ENCODE results near the gene EPHB6.

EPHB6 gene

DNA sequence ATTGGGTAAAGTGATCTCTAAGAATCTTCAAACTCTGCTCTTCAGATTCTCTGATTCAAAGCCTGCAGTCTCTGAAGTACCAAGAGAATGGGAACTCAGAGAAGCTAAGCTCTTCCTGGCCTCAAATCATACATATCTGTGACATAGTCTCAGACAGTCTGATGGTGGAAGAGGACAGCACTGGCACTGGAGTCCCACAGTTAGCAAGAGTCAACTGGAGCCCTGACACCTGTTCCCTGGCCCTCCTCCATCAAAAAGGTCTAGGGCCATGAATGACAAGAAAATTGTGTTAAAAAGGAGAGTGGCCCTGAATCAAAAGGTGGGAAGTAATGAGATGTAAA is 46.4 kb upstream of the EPHB6 start (continued):
- TF ChIP-seq ZFP41 (tag by site-specific recombination; IDR thresholded peaks at IDR 0.05; ENCODE audit: borderline replicate concordance) (no peak), ZNF701 (tag by site-specific recombination; IDR thresholded peaks at IDR 0.05) (no peak), ZNF221 (tag by site-specific recombination; IDR thresholded peaks at IDR 0.05; ENCODE audit: borderline replicate concordance) (no peak), KLF9 (tag by site-specific recombination; IDR thresholded peaks at IDR 0.05; ENCODE audit: low read depth) (no peak), ZBTB8A (tag by site-specific recombination; IDR thresholded peaks at IDR 0.05) (no peak)

DNA sequence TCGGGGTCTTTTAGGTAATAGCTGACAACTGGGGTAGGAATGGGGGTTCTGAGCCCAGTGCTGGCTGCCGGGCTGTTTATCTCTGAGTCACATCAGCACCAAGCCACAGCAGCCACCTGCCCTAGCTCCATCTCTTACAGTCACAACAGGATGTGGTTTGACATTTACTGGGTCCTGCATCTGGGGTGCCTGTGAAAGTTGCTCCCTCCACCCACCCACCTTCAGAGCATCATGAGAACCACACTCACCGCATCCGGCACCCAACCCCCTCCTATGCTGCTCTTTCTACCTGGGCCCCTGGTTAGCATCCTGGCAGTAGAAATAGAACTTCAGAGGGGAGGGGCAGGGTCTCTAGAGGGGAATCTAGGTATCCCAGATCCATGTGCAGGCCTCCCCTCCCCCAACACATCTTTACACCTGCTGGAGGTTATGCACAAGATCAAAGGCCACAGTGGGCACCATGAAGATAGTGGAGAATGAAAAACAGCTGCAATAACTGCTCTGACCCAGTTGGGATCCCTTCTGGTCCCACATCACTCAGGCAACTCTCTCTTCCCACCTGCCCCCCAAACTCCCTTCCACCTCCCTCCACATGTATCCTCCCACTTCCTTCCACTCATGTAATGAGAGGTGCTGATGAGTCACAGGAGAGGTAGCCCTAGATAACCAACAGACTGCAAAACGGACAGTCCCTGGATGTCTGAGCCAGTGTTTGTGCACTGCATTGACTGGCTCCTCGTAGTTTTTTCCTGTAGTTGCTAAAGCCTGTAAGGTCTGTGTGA is 45.9 kb upstream of the EPHB6 start:
- no peak overlapping the region for H3K27ac ChIP-seq (ENCODE audit: extremely low read depth, low read depth, low read length)
- CTCF ChIA-PET: interaction anchor here (0.6 to 4.9 kb wide), 7 partner anchors 18 to 278 kb away, joined by 3 to 41 read pairs (median 7); no protein-coding TSS in a partner anchor
- TF ChIP-seq, protein P1, sequence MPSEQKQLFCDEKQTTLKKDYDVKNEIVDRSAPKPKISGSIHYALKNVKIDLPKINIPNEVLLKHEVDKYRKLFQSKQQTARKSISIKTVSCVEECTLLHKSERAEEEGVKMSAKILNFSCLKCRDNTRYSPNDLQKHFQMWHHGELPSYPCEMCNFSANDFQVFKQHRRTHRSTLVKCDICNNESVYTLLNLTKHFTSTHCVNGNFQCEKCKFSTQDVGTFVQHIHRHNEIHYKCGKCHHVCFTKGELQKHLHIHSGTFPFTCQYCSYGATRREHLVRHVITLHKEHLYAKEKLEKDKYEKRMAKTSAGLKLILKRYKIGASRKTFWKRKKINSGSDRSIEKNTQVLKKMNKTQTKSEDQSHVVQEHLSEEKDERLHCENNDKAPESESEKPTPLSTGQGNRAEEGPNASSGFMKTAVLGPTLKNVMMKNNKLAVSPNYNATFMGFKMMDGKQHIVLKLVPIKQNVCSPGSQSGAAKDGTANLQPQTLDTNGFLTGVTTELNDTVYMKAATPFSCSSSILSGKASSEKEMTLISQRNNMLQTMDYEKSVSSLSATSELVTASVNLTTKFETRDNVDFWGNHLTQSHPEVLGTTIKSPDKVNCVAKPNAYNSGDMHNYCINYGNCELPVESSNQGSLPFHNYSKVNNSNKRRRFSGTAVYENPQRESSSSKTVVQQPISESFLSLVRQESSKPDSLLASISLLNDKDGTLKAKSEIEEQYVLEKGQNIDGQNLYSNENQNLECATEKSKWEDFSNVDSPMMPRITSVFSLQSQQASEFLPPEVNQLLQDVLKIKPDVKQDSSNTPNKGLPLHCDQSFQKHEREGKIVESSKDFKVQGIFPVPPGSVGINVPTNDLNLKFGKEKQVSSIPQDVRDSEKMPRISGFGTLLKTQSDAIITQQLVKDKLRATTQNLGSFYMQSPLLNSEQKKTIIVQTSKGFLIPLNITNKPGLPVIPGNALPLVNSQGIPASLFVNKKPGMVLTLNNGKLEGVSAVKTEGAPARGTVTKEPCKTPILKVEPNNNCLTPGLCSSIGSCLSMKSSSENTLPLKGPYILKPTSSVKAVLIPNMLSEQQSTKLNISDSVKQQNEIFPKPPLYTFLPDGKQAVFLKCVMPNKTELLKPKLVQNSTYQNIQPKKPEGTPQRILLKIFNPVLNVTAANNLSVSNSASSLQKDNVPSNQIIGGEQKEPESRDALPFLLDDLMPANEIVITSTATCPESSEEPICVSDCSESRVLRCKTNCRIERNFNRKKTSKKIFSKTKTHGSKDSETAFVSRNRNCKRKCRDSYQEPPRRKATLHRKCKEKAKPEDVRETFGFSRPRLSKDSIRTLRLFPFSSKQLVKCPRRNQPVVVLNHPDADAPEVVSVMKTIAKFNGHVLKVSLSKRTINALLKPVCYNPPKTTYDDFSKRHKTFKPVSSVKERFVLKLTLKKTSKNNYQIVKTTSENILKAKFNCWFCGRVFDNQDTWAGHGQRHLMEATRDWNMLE (tag by site-specific recombination; conservative IDR thresholded peaks at IDR 0.05; ENCODE audit: low read depth): no peak
- TF ChIP-seq ZNF776 (tag by site-specific recombination; IDR thresholded peaks at IDR 0.05; ENCODE audit: borderline replicate concordance): no peak
- TF ChIP-seq MZF1 (tag by site-specific recombination; IDR thresholded peaks at IDR 0.05; ENCODE audit: borderline replicate concordance): no peak
- POLR2A ChIA-PET: interaction anchor here (1.1 kb wide), 1 partner anchor 12 kb away, joined by 3 read pairs; no protein-coding TSS in a partner anchor
- H3K4me1 ChIP-seq (ENCODE audit: control insufficient read depth, insufficient read depth, low read length): no peaks in the 10 kb centered on the region
- H3K4me3 ChIP-seq (ENCODE audit: low read depth, low read length): no peak overlapping the region
- no peaks in the 10 kb centered on the region for H3K9me3 ChIP-seq (ENCODE audit: control insufficient read depth, insufficient read depth, low read depth, low read length)
- H3K36me3 ChIP-seq (ENCODE audit: control insufficient read depth in 2 of 2, insufficient read depth in 1 of 2, low read length in 2 of 2): no peaks in the 10 kb centered on the region

DNA sequence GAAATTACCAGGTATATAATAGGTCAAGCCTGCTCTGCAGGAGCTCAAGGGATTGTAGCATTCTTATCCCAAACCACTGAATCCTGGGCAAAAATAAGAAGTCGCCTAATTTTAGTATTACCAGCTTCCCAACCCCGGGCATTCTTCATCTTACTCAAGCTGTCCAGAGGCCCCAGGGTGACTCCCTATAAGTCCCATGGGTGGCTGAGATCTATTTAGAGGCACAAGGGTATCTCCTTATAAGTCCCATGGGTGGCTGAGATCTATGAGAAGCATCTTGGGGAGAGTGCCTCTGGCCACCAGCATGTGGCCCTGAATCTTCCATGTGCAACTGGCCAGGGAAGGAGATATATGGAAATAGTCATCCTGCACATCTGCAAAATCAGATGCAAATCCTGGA is 45.2 kb upstream of the EPHB6 start:
- no peaks in the 10 kb centered on the region for H3K36me3 ChIP-seq (ENCODE audit: control insufficient read depth in 2 of 2, insufficient read depth in 1 of 2, low read length in 2 of 2)
- H3K27ac ChIP-seq (ENCODE audit: extremely low read depth, low read depth, low read length): no peak overlapping the region
- H3K4me1 ChIP-seq (ENCODE audit: control insufficient read depth, insufficient read depth, low read length): no peaks in the 10 kb centered on the region
- POLR2A ChIA-PET: no interaction called here
- H3K9me3 ChIP-seq (ENCODE audit: control insufficient read depth, insufficient read depth, low read depth, low read length): no peaks in the 10 kb centered on the region
- H3K4me3 ChIP-seq (ENCODE audit: low read depth, low read length): no peak overlapping the region
- CTCF ChIA-PET: interaction anchor here (0.6 to 4.9 kb wide), 9 partner anchors 9 to 274 kb away, joined by 4 to 46 read pairs (median 14); no protein-coding TSS in a partner anchor
- TF ChIP-seq ZSCAN30 (tag by site-specific recombination; IDR thresholded peaks at IDR 0.05) (no peak), ZNF121 (tag by site-specific recombination; IDR thresholded peaks at IDR 0.05) (no peak), ZNF24 (tag by site-specific recombination; IDR thresholded peaks at IDR 0.05) (no peak), ZNF658 (tag by site-specific recombination; IDR thresholded peaks at IDR 0.05) (no peak), ZNF202 (tag by site-specific recombination; IDR thresholded peaks at IDR 0.05; ENCODE audit: borderline replicate concordance) (no peak), KLF8 (tag by site-specific recombination; IDR thresholded peaks at IDR 0.05) (no peak), ZNF366 (tag by site-specific recombination; conservative IDR thresholded peaks at IDR 0.05) (no peak), ZNF664 (tag by site-specific recombination; IDR thresholded peaks at IDR 0.05) (no peak), ZNF354C (tag by site-specific recombination; IDR thresholded peaks at IDR 0.05; ENCODE audit: borderline replicate concordance, low read depth) (no peak)
- TF ChIP-seq, protein P2, sequence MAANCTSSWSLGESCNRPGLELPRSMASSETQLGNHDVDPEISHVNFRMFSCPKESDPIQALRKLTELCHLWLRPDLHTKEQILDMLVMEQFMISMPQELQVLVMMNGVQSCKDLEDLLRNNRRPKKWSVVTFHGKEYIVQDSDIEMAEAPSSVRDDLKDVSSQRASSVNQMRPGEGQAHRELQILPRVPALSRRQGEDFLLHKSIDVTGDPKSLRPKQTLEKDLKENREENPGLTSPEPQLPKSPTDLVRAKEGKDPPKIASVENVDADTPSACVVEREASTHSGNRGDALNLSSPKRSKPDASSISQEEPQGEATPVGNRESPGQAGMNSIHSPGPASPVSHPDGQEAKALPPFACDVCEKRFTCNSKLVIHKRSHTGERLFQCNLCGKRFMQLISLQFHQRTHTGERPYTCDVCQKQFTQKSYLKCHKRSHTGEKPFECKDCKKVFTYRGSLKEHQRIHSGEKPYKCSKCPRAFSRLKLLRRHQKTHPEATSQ (tag by site-specific recombination; IDR thresholded peaks at IDR 0.05): no peak
- TF ChIP-seq, protein P3, sequence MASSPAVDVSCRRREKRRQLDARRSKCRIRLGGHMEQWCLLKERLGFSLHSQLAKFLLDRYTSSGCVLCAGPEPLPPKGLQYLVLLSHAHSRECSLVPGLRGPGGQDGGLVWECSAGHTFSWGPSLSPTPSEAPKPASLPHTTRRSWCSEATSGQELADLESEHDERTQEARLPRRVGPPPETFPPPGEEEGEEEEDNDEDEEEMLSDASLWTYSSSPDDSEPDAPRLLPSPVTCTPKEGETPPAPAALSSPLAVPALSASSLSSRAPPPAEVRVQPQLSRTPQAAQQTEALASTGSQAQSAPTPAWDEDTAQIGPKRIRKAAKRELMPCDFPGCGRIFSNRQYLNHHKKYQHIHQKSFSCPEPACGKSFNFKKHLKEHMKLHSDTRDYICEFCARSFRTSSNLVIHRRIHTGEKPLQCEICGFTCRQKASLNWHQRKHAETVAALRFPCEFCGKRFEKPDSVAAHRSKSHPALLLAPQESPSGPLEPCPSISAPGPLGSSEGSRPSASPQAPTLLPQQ (tag by site-specific recombination; IDR thresholded peaks at IDR 0.05): no peak
- TF ChIP-seq, protein P4, sequence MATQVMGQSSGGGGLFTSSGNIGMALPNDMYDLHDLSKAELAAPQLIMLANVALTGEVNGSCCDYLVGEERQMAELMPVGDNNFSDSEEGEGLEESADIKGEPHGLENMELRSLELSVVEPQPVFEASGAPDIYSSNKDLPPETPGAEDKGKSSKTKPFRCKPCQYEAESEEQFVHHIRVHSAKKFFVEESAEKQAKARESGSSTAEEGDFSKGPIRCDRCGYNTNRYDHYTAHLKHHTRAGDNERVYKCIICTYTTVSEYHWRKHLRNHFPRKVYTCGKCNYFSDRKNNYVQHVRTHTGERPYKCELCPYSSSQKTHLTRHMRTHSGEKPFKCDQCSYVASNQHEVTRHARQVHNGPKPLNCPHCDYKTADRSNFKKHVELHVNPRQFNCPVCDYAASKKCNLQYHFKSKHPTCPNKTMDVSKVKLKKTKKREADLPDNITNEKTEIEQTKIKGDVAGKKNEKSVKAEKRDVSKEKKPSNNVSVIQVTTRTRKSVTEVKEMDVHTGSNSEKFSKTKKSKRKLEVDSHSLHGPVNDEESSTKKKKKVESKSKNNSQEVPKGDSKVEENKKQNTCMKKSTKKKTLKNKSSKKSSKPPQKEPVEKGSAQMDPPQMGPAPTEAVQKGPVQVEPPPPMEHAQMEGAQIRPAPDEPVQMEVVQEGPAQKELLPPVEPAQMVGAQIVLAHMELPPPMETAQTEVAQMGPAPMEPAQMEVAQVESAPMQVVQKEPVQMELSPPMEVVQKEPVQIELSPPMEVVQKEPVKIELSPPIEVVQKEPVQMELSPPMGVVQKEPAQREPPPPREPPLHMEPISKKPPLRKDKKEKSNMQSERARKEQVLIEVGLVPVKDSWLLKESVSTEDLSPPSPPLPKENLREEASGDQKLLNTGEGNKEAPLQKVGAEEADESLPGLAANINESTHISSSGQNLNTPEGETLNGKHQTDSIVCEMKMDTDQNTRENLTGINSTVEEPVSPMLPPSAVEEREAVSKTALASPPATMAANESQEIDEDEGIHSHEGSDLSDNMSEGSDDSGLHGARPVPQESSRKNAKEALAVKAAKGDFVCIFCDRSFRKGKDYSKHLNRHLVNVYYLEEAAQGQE (tag by site-specific recombination; IDR thresholded peaks at IDR 0.05): no peak
